Ecto neural progenitor cell (in vitro differentiated cells): ENCODE measurements around the gene WDR36.
"Not testable (repeated sequence)": the region's sequence is repeated elsewhere in the genome, so short reads cannot be mapped to it uniquely, and the experiment has no call there.

Experiments used
- DNase-seq: peaks from one replicate; pipeline ENCODE4 v3.0.0-alpha.2; 2018; ENCODE audit warnings: low spot score

Gene WDR36

DNA sequence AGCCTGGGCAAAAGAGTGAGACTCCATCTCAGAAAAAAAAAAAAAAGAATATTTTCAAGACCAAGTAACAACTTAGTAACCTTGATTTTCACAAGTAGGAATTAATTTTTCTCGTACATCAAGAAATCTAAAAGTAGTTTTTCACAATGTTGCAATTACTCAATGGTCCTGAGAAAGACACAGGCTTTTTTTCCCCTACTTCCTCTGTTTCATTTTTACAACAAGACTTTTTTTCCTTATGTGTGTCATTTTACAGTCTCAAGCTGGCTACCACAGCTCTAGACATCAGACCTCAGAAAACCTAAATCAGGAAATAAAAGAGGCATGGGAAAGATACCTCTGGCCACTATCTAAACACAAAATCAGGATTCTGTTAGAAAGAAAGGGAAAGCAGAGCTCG lies 45.9 kb downstream of the WDR36 start:
- no peak for DNase-seq

DNA sequence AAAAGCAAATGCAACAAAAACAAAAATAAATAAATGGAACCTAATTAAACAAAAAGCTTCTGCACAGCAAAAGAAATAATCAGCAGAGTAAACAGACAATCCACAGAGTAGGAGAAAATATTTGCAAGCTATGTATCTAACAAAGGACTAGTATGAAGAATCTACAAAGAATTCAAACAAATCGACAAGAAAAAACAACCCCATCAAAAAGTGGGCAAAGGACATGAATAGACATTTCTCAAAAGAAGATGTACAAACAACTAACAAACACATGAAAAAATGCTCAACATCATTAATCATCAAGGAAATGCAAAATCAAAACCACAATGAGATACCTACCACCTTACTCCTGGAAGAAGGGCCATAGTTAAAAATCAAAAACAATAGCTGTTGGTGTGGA lies 49.3 kb downstream of the WDR36 start:
- DNase-seq, result not testable (repeated sequence)

DNA sequence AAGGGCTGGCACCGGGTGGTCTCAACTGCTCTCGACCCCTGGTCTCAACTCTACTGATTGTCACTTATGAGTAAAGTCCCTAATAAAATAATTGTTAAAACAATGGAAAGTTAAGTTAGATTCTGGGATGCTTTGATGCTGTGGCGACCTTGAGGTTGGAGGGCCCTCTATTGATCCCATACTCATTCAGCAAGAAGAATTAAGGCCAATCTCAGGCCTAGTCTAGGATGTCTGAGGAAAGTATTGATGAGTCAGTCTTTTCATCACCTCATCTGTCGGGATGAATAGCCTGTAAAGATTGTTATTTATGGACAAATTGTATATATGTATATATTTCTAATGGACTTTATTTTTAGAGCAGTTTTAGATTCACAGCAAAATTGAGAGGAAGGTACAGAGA lies 50.8 kb downstream of the WDR36 start:
- DNase-seq, result no peak

DNA sequence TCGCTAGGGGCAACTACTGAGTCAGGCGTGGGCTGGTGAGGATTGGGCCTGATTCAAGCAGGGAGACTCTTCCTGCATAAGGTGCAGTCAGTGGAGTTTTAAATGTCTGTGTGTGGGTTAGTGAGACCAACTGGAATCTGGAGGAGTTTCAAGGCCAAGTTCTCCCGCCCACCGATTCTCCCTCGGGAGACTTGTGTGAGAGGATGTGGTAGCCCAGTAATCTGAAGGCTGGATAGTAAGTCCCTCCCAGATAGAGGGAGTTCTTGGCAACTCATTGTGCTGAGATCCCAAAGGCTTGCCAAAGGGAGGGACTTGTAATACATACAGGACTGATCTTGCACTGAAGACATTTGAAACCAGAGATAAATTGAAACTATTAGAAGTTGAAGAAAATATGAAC lies 51.8 kb downstream of the WDR36 start:
- no peak for DNase-seq

DNA sequence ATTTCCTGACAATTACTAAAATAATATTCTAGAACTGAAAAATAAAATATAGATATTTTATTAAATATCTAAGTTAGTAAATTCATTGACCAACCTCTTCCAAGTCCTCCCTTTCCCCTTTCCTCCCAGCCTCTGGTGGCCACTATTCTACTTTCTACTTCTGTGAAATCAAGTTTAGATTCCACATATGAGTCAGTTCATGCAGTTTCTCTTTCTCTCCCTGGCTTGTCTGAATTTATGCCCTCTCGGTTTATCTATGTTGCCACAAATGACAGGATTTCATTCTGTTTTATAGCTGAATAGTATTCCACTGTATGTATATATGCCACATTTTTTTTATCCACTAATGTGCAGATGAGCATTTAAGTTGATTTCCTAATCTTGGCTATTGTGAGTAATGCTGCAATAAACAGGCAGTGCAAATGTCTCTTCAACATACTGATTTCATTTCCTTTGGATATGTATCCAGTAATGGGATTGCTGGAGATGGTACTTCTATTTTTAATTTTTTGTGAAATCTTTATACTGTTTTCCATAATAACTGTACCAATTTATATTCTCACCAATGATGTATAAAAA lies 52.3 kb downstream of the WDR36 start:
- no peak for DNase-seq

DNA sequence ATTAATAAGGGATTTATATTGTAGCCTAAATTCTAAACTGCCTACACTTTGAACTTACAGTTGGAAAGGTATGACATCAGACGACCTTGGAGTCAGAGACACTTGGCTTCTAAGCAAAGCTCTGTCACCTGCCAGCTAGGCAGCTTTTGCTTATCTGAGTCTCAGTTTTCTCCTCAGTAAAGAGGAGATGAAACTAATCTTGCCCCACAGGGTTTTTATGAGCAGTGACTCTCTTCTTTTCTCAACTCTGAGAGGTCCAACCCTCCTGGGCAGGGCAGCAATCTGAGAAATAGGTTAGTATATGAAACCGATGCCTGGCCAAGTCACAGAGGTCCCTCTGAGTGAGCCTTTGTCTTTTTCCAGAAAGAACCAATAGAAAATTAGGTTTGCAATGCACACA lies 53.9 kb downstream of the WDR36 start:
- no peak for DNase-seq

DNA sequence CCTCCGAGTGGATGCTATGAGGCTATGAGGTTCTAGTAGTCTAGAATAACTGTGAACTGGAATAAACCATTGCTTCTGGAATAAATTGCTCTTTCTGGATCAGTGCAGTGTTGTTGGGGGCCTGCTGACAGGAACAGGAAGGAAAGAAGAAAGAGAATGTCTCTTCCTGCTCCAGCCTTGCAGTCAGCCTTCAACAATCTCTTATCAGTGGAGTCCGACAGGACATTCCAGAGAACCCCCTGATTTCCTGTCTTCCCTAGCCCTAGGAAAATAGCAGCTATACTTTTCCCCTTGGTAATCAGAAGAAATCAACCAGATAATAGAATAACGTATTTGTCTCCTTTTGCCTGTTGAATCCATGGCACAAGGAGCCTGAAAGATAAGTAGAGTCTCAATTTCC lies 55.4 kb downstream of the WDR36 start:
- DNase-seq, result no peak

DNA sequence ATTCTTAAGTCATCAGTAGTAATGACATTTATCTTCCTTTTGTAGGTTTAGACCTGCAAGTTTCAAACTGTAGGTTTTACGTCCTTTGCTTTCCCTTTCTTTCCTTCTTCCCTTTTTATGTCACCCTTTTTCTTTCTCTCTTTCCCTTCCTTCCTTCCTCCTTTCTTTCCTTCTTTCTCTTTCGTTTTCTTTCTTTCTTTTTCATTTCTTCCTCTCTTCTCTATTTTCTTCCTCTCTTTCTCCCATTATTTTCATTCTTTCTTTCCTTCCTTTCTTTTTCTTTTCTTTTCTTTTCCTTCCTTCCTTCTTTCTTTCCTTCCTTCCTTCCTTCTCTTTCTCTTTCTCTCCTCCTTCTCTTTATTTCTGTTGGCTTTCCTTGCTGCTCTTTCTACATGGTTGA lies 59.9 kb downstream of the WDR36 start:
- DNase-seq, result no peak

DNA sequence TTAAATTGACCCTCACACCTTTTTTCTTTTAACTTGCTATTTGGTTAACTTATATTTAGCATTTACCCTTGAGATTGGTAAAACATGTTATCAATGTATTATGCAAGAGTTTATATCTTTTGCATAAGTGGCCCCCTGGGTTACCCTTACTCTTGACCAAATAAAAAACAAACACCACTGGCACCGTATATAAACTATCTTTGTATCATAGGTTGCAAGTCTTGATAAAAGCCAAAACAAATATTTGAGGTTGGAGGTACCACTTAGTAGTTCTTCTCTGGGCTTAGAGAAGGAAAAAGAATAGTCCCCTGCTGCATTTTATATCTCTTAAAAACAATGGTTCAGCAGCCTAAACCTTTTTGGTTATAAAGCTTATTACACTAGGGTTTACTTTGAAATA lies 61.3 kb downstream of the WDR36 start:
- DNase-seq, result no peak

DNA sequence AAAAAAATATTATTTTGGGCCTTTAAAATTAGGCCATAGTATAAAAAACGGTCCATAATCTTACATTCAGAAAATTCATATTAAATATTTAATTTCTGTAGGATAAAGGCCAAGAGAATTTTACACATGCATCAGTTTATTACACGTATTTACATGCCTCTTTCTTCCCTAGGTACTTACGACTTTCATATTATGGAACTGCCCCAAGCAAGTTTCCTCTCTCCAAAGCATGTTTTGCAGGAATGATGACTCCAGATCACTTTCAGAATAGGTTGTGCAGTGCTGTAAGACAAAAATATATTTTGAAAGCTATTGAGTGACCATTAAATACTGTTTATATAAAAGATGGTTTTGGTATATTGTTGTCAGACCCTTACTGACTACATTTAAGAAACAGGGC lies 61.8 kb downstream of the WDR36 start:
- no peak for DNase-seq

- peak; percentile 70 for DNase-seq
Observed at GRCh38 chr5:111158105-111158744, 66.1 kb downstream of the WDR36 start.

GRCh38 chr5:111159845-111160244 lies 67.7 kb downstream of the WDR36 start:
- DNase-seq, result no peak

GRCh38 chr5:111163000-111163399 lies 70.9 kb downstream of the WDR36 start:
- no peak for DNase-seq

DNA sequence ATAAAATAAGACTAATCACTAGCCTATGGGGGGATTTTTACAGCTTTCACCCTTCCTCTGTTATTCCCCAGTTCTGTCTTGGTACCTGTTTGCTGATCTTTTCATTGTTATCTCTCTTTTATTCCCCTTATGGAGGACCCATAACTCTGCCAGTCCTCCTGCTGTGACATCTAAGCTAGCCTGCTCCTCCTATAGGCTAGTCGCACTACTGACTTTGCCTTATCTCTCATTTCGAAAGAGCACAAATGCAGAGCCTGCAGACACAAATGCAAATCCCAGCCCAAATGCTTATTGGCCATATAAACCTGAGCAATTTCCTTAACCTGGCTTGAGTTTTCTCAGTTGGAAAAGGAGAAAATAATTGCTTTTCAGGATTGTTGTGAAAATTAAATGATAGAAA lies 72.9 kb downstream of the WDR36 start:
- no peak for DNase-seq

DNA sequence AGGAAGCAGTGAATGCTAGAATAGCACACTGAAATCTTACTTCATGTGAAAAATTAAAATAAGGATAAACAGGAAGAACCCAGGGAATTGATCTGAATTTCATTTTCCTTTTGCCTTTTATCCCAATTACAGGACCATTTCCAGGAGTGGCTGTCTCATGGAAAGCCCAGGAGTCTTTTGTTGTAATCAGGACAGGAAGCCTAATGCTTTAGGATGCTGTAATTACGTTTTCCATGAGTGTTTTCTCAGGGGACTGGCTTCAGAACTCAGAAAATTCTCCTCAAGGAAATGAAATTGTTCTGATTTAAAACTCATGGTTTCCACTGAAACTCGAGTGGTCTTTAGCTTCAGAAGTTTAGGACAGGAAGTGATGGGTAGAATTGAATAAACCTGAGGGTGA lies 75.4 kb downstream of the WDR36 start:
- no peak for DNase-seq

DNA sequence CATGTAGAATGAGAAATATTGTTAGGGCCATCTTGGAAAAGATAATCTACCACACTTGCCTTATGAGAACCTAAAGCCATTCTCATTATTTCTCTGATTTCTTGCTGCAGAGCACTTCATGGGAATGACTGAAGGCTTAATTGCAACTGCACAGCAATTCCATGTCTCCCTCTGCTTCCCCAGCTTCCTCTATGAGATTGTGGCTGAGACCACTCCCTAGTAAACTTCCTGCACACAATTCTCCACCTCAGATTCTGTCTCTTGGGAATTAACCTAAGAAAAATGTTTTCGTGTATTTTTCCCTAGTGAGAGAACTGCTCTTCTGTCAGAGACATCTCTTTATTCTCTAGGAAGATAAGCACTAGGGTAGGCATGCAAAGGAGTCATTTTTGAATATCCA lies 76.5 kb downstream of the WDR36 start:
- no peak for DNase-seq

GRCh38 chr5:111169269-111169668 lies 77.1 kb downstream of the WDR36 start:
- no peak for DNase-seq

- DNase-seq, result no peak
Observed at GRCh38 chr5:111170279-111170678, 78.1 kb downstream of the WDR36 start.

GRCh38 chr5:111172504-111172903 lies 80.4 kb downstream of the WDR36 start:
- DNase-seq, result no peak

DNA sequence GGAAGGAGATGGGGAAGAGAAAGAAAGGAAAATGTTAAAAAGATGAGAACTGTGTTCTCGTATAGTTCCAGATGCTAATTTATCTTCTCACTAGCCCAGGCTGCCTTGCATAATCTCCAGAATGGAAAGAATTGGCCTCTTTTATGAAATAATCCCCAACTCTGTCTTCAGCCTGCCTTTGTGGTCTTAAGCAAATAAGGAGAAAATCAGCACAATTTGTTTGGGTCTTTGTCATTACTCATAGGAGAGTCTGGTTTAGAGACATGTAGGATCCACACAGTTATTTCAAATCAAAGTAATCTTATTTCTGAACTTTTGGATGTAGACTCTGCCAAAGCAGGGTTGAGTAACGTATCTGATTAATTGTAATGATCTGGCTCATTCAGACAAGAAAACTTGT lies 81.3 kb downstream of the WDR36 start:
- no peak for DNase-seq
